Measurements from ENCODE around the gene TIFAB. TPM values are rescaled to one million over a fixed set of nuclear protein-coding genes. Genes with fewer than 3 reads are reported as not detected.

TIFAB gene
- total RNA-seq, 4 donors from 2014 or later = not detected

DNA sequence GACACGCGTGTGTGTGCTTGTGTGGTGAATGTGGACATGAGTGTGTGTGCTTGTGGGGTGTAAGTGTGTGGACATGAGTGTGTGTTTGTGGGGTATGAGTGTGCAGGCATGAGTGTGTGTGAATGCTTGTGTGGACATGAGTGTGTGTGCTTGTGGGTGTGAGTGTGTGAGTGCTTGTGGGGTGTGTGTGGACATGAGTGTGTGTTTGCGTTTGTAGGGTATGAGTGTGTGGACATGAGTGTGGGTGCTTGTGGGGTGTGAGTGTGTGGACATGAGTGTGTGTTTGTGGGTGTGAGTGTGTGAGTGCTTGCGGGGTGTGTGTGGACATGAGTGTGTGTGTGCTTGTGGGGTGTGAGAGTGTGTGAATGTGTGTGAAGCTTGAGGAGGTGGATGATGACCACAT is 29.8 kb upstream of the TIFAB start:
- no peak for TF ChIP-seq POLR2AphosphoS5 (IDR thresholded peaks at IDR 0.05)
- TF ChIP-seq POLR2A (IDR thresholded peaks at IDR 0.05) = no peak
- TF ChIP-seq, protein P1, sequence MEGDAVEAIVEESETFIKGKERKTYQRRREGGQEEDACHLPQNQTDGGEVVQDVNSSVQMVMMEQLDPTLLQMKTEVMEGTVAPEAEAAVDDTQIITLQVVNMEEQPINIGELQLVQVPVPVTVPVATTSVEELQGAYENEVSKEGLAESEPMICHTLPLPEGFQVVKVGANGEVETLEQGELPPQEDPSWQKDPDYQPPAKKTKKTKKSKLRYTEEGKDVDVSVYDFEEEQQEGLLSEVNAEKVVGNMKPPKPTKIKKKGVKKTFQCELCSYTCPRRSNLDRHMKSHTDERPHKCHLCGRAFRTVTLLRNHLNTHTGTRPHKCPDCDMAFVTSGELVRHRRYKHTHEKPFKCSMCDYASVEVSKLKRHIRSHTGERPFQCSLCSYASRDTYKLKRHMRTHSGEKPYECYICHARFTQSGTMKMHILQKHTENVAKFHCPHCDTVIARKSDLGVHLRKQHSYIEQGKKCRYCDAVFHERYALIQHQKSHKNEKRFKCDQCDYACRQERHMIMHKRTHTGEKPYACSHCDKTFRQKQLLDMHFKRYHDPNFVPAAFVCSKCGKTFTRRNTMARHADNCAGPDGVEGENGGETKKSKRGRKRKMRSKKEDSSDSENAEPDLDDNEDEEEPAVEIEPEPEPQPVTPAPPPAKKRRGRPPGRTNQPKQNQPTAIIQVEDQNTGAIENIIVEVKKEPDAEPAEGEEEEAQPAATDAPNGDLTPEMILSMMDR (IDR thresholded peaks at IDR 0.05) = no peak
- no peak for TF ChIP-seq EP300 (IDR thresholded peaks at IDR 0.05)
- Histone ChIP-seq H3K9me3 (no peaks in the 10 kb centered on the region), H3K4me1 (no peaks in the 10 kb centered on the region), H3K4me3 (no peak overlapping the region), H3K36me3 (no peaks in the 10 kb centered on the region), H3K27me3 (peaks cover 81% of the 10 kb centered on the region), H3K27ac (no peak overlapping the region)
- WGBS, 2 donors (ENCODE audit: low coverage in 1 of 2) = 89 to 97% methylated on average over 4 of the region's 4 CpGs
- ATAC-seq = no peak

DNA sequence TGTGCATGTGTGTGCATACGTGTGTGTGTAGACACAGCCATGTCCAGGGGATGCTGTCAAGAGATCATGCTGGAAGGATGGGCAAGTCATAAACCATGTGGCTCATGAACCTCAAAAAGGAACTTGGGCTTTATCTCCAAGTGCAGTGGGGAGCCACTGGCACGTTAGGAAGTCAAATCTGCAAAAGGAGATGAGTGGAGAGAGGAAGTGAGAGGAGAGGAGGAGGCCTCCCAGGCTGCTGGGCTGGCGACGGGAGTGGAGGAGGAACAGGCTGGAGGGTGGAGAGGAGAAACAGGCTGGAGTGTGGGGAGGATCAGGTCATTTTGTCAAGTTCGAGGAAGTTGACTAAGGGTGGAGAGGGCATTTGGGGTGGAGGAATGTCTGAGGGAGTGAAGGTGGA is 29.2 kb upstream of the TIFAB start:
- ATAC-seq = no peak
- TF ChIP-seq POLR2AphosphoS5 (IDR thresholded peaks at IDR 0.05) (no peak), EP300 (IDR thresholded peaks at IDR 0.05) (no peak), POLR2A (IDR thresholded peaks at IDR 0.05) (no peak)
- TF ChIP-seq, protein P1 (IDR thresholded peaks at IDR 0.05) = no peak
- WGBS, 2 donors (ENCODE audit: low coverage in 1 of 2) = 57 to 66% methylated on average over 5 of the region's 5 CpGs
- Histone ChIP-seq H3K9me3 (no peaks in the 10 kb centered on the region), H3K36me3 (no peaks in the 10 kb centered on the region), H3K27me3 (peaks cover 76% of the 10 kb centered on the region), H3K4me3 (no peak overlapping the region), H3K27ac (no peak overlapping the region), H3K4me1 (no peaks in the 10 kb centered on the region)

DNA sequence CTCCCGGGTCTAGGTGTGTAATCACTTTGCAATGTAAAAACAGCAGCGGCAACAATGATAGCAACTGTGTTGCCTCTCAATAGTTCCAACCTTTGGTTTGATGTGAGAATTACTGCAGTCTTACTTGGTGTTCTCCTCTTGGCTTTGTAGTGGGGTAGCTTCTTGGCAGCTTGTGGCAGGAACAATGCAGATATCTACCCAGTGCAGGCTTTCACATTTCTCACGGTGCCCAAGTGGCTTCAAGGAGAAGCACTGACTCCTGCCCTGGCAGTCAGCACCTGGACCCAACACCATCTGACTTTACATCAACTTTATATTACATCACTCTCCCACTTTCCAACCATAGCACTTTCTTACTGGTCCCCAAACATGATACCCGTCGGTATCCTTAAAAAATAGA is 28.4 kb upstream of the TIFAB start:
- Histone ChIP-seq H3K27ac (no peak overlapping the region), H3K9me3 (no peaks in the 10 kb centered on the region), H3K4me1 (no peaks in the 10 kb centered on the region), H3K27me3 (peaks cover 71% of the 10 kb centered on the region), H3K36me3 (no peaks in the 10 kb centered on the region), H3K4me3 (no peak overlapping the region)
- TF ChIP-seq POLR2AphosphoS5 (IDR thresholded peaks at IDR 0.05) (no peak), POLR2A (IDR thresholded peaks at IDR 0.05) (no peak), EP300 (IDR thresholded peaks at IDR 0.05) (no peak)
- TF ChIP-seq, protein P1 (IDR thresholded peaks at IDR 0.05) = no peak
- ATAC-seq = no peak
- WGBS, 2 donors (ENCODE audit: low coverage in 1 of 2) = 89 to 90% methylated on average over 2 to 5 of the region's 5 CpGs

DNA sequence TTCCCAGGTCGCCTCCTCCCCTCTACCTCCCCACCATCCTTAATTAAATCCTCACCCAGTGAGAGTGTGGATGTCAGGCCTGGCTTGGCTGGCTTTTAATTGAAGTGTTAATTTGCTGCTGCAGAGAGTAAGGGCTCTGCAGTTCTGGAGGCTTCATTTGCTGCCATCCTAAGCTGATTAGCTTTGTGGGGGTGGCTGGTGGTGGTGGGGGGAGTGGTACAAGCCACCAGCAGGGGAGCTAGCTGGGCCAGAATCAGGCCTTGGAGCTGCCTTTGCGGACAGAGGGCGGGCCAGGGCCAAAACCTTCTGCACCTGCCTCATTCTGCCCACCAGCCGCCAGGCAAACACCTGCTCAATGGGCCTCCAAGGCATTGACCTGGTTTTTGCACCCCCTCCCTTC is 26.8 kb upstream of the TIFAB start:
- no peak overlapping the region for H3K4me3 ChIP-seq
- ATAC-seq = no peak
- H3K27me3 ChIP-seq = peaks cover 68% of the 10 kb centered on the region
- no peaks in the 10 kb centered on the region for H3K36me3 ChIP-seq
- no peak overlapping the region for H3K27ac ChIP-seq
- H3K4me1 ChIP-seq = no peaks in the 10 kb centered on the region
- TF ChIP-seq, protein P1 (IDR thresholded peaks at IDR 0.05) = no peak
- no peak for TF ChIP-seq POLR2AphosphoS5 (IDR thresholded peaks at IDR 0.05)
- no peak for TF ChIP-seq EP300 (IDR thresholded peaks at IDR 0.05)
- TF ChIP-seq POLR2A (IDR thresholded peaks at IDR 0.05) = no peak
- H3K9me3 ChIP-seq = no peaks in the 10 kb centered on the region
- 82 to 100% methylated on average over 1 to 3 of the region's 4 CpGs for WGBS, 2 donors (ENCODE audit: low coverage in 1 of 2)

DNA sequence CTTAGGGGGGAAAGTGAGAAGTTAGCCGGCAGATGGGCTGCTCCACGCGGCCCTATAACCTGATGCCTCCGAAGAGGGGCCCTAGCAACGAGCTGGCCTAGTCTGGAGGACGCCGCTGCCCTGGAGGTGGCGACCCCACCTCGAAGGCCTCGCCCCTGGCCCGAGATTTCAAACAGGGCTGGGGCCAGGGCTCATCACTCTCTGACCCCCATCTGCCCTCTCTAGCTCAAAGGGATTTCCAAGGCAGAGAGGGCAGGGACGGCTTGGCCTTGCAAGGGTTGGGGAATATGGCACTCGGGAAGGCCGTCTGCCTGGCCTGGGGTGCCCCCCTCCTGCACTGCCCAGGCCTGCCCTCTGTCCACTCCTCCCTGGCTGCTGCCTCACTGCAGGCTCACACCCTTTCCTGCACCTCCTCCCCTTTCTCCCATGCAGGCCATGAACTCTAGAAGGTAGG is 25.5 kb upstream of the TIFAB start:
- H3K9me3 ChIP-seq = no peaks in the 10 kb centered on the region
- TF ChIP-seq POLR2A (IDR thresholded peaks at IDR 0.05) (no peak), EP300 (IDR thresholded peaks at IDR 0.05) (no peak), POLR2AphosphoS5 (IDR thresholded peaks at IDR 0.05) (no peak)
- TF ChIP-seq, protein P1 (IDR thresholded peaks at IDR 0.05) = no peak
- WGBS, 2 donors (ENCODE audit: low coverage in 1 of 2) = 48% methylated on average over 4 of the region's 14 CpGs; no CpG with 5 or more reads in 1 of the 2 donors
- H3K36me3 ChIP-seq = no peaks in the 10 kb centered on the region
- no peak overlapping the region for H3K27ac ChIP-seq
- H3K4me3 ChIP-seq = no peak overlapping the region
- H3K4me1 ChIP-seq = no peaks in the 10 kb centered on the region
- ATAC-seq = no peak
- peaks cover 71% of the 10 kb centered on the region for H3K27me3 ChIP-seq
